Measurements from ENCODE around the gene ZNF804A. TPM values are rescaled to one million over a fixed set of nuclear protein-coding genes. Genes with fewer than 3 reads are reported as not detected.

Gene ZNF804A
- total and polyA plus RNA-seq, 4 donors, result 0.07 to 0.37 (median 0.13) TPM

DNA sequence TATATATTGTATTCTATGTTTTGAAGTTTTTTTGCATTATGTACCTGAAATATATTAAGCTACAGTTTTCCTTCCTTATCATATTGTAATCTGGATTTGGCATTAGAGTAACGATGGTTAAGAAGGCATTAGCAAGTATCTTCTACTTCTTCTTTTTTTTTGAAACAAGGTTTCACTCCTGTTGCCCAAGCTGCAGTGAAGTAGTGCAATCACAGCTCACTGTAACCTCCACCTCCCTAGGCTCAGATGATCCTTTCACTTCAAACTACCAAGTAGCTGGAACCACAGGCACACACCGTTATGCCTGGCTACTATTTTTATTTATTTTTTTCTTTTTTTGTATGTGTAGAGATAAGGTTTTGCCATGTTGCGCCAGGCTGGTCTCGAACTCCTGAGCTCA, 201.1 kb downstream of the ZNF804A start:
- Histone ChIP-seq H3K36me3 (ENCODE audit: control insufficient read depth in 4 of 4, insufficient read depth in 3 of 4, low read depth in 1 of 4, low read length in 3 of 4) (no peaks in the 10 kb centered on the region), H3K4me1 (ENCODE audit: control insufficient read depth in 4 of 4, insufficient read depth in 4 of 4, low read length in 3 of 4) (no peaks in the 10 kb centered on the region), H3K4me3 (ENCODE audit: low read depth in 1 of 3, low read length in 3 of 3) (no peak overlapping the region), H3K27ac (ENCODE audit: low read depth in 1 of 2, low read length in 2 of 2) (no peak overlapping the region), H3K27me3 (ENCODE audit: control insufficient read depth in 4 of 4, insufficient read depth in 4 of 4, low read length in 3 of 4) (no peaks in the 10 kb centered on the region), H3K9me3 (ENCODE audit: control insufficient read depth in 4 of 4, low read length in 3 of 4) (peaks cover 0 to 2% (median 0%) of the 10 kb centered on the region in 4 donors), H3K9ac (ENCODE audit: low read depth in 1 of 2, low read length in 2 of 2) (no peak overlapping the region)
- TF ChIP-seq, protein P1, sequence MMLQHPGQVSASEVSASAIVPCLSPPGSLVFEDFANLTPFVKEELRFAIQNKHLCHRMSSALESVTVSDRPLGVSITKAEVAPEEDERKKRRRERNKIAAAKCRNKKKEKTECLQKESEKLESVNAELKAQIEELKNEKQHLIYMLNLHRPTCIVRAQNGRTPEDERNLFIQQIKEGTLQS (IDR thresholded peaks at IDR 0.05), result no peak
- TF ChIP-seq JUND (IDR thresholded peaks at IDR 0.05), result no peak
- TF ChIP-seq RAD21 (IDR thresholded peaks at IDR 0.05), result no peak
- no peak for TF ChIP-seq YY1 (IDR thresholded peaks at IDR 0.05)
- no peak for TF ChIP-seq TAF1 (conservative IDR thresholded peaks at IDR 0.05)
- TF ChIP-seq SP1 (IDR thresholded peaks at IDR 0.05), result no peak
- TF ChIP-seq, protein P2, sequence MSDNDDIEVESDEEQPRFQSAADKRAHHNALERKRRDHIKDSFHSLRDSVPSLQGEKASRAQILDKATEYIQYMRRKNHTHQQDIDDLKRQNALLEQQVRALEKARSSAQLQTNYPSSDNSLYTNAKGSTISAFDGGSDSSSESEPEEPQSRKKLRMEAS (IDR thresholded peaks at IDR 0.05), result no peak
- no peak for DNase-seq (ENCODE audit: low spot score)
- WGBS, result 86% methylated on average over 4 of the region's 4 CpGs

DNA sequence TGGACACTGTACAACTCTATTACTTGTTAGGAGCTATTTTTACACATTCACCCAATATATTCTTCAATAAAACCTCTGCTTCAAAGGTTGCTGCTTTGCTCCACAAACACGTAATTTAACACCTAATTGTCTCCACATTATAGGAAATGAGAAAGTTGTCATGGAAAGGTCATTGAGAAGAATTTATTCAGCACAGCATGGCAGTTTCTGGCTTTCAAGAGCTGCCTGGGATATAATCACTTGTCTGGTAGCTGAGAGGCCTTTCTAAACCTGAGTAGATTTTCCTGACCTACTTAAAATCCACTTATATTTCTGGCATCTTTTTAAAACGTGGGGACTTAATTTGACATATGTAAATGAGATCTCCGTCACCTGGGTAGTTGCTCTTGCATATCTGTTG, 216.1 kb downstream of the ZNF804A start:
- Histone ChIP-seq H3K27me3 (ENCODE audit: control insufficient read depth in 4 of 4, insufficient read depth in 4 of 4, low read length in 3 of 4) (no peaks in the 10 kb centered on the region), H3K9me3 (ENCODE audit: control insufficient read depth in 4 of 4, low read length in 3 of 4) (no peaks in the 10 kb centered on the region), H3K4me1 (ENCODE audit: control insufficient read depth in 4 of 4, insufficient read depth in 4 of 4, low read length in 3 of 4) (no peaks in the 10 kb centered on the region), H3K36me3 (ENCODE audit: control insufficient read depth in 4 of 4, insufficient read depth in 3 of 4, low read depth in 1 of 4, low read length in 3 of 4) (no peaks in the 10 kb centered on the region), H3K27ac (ENCODE audit: low read depth in 1 of 2, low read length in 2 of 2) (no peak overlapping the region), H3K4me3 (ENCODE audit: low read depth in 1 of 3, low read length in 3 of 3) (no peak overlapping the region), H3K9ac (ENCODE audit: low read depth in 1 of 2, low read length in 2 of 2) (no peak overlapping the region)
- no peak for DNase-seq (ENCODE audit: low spot score)
- TF ChIP-seq CTCF (IDR thresholded peaks at IDR 0.05; ENCODE audit: low read depth, low read length, missing input control) (no peak), JUND (IDR thresholded peaks at IDR 0.05) (no peak), FOXA1 (IDR thresholded peaks at IDR 0.05) (no peak), EGR1 (IDR thresholded peaks at IDR 0.05; ENCODE audit: low read depth in 2 of 2) (no peak), ZBTB33 (IDR thresholded peaks at IDR 0.05) (no peak)
- TF ChIP-seq, protein P3, sequence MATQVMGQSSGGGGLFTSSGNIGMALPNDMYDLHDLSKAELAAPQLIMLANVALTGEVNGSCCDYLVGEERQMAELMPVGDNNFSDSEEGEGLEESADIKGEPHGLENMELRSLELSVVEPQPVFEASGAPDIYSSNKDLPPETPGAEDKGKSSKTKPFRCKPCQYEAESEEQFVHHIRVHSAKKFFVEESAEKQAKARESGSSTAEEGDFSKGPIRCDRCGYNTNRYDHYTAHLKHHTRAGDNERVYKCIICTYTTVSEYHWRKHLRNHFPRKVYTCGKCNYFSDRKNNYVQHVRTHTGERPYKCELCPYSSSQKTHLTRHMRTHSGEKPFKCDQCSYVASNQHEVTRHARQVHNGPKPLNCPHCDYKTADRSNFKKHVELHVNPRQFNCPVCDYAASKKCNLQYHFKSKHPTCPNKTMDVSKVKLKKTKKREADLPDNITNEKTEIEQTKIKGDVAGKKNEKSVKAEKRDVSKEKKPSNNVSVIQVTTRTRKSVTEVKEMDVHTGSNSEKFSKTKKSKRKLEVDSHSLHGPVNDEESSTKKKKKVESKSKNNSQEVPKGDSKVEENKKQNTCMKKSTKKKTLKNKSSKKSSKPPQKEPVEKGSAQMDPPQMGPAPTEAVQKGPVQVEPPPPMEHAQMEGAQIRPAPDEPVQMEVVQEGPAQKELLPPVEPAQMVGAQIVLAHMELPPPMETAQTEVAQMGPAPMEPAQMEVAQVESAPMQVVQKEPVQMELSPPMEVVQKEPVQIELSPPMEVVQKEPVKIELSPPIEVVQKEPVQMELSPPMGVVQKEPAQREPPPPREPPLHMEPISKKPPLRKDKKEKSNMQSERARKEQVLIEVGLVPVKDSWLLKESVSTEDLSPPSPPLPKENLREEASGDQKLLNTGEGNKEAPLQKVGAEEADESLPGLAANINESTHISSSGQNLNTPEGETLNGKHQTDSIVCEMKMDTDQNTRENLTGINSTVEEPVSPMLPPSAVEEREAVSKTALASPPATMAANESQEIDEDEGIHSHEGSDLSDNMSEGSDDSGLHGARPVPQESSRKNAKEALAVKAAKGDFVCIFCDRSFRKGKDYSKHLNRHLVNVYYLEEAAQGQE (IDR thresholded peaks at IDR 0.05), result no peak
- TF ChIP-seq, protein P1 (IDR thresholded peaks at IDR 0.05), result no peak
- 62% methylated on average over 3 of the region's 3 CpGs for WGBS

All from liver (tissue), 9 donors.